GM12891 (cell line): ENCODE data around the gene ST3GAL6.

ENCODE experiments used
- POLR2A ChIP-seq: IDR thresholded peaks from 2 replicates; pipeline ENCODE4 v1.6.1; 2011; ENCODE audit warnings: low read depth, low read length, control low read depth
- POLR2AphosphoS5 ChIP-seq: IDR thresholded peaks from 2 replicates; pipeline ENCODE4 v1.6.1; 2011; ENCODE audit warnings: low read depth, low read length, control low read depth
- POU2F2 ChIP-seq: IDR thresholded peaks from 2 replicates; pipeline ENCODE4 v1.6.1; 2011; ENCODE audit warnings: low read depth, mild to moderate bottlenecking, control low read depth, low read length, moderate library complexity
- TAF1 ChIP-seq: IDR thresholded peaks from 2 replicates; pipeline ENCODE4 v1.6.1; 2011; ENCODE audit warnings: low read depth, low read length, control low read depth

GRCh38 chr3:98775459-98776139, 12.5 kb downstream of the ST3GAL6 start:
- no peak for TF ChIP-seq POLR2AphosphoS5
- no peak for TF ChIP-seq POLR2A
- TF ChIP-seq TAF1 = no peak
- no peak for TF ChIP-seq POU2F2
